SIG-M5 treated with dmso at 0.1 percent for 504 hours (cell line): ENCODE results near the gene DOK5.

Experiments
- DNase-seq: peaks from one replicate; lab custom pipeline; 2025; ENCODE audit not compliant: unreplicated experiment; lab: John Stamatoyannopoulos, UW

The DOK5 gene

DNA sequence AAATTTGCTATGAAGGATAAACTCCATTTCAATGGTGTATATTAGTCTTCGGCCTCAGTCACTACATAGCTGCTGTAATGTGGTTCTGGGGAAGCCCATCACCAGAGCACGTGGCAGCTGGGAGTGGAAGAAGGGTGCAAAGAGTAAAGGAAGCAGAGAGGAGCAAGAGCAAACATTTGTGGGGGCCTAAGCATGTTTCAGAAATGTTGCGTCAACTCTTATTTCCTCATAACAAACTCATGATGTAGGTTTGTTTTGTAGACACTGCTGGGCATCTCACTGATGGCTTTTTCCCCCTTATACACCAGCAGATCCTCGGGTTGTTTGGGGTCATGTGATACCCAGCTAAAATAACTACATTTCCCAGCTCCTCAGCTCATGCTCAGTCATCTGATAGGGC is 37.3 kb downstream of the DOK5 start:
- no peak for DNase-seq

DNA sequence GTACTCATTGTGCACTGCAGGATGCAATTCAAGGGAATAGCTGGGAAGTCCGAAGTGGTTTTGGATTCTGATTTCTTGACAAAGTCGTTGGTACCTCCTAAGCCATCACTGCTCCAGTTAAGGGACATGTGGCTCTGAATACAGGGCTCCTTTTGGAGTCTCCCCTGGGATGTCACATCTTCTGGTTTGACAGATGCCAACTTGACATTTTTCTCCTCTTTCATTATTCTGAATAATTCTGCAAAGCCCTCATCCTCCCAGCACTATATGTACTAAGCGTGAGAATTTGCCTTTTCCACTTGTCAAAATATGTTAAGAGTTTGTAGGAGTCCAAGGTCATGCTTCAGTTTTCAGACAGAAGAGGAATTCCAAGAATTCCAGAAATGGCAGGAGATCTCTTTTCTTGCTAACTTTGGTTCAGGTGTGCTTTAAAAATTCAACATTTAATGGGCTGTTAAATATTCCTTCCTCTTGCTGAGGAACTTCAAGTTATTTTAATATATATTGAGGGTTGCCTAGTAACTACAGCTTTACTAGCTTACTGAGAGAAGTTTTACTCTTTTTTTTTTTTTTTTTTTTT is 38.7 kb downstream of the DOK5 start:
- no peak for DNase-seq

- no peak for DNase-seq
Observed at GRCh38 chr20:54515793-54516628, 40.6 kb downstream of the DOK5 start.

- DNase-seq: no peak
Observed at GRCh38 chr20:54517241-54517975, 42.0 kb downstream of the DOK5 start.

DNA sequence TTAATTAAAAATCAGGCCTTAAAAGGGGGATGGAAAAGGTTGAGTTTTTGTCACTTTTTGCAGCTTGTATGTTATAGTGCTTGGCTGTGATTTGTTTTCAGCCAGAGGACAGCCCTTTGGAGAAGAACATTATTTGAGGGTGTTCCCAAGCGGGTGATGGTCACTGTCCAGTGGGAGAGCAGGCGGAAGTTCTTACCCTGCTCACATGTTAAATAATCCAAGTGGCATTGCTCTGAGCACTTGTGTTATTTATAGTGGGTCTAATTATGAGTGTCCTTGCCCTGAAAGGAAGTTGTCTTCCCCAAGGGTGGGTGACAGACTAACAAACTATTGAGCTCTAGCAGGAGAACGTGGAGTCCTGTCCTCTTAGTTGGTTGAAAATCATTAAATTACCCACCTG is 49.5 kb downstream of the DOK5 start:
- DNase-seq: no peak

DNA sequence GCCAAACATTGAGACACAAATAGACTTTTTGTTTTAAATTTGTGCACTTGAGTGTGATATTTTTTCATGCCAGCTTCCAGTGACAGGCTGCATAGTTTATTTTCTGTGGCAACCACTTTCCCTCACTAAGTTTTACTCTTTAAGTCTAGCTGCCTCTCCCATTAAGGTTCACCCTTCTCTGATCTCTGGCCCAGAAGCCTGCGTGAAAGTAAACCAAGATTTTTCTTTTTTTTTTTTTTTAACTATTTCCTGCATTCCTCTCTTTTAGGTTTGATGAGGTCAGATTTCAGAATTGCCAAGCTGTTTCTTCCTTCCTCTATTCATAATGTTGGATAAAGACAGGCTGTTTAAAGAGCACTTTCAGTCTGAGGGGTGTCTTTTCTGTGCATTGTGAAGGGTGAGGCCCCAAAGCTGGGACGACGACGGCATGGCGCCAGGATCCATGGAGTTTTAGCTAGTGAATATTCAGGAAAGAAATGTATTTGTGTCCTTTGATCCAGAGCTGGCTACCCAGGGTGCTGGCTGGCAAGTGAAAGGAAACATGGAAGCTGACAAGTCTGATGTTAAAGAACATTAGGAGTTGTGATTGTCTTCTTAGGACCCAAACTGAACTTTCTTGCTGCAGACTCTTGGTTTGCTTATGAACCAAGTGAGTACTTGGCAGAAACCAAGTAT is 50.7 kb downstream of the DOK5 start:
- DNase-seq: no peak

DNA sequence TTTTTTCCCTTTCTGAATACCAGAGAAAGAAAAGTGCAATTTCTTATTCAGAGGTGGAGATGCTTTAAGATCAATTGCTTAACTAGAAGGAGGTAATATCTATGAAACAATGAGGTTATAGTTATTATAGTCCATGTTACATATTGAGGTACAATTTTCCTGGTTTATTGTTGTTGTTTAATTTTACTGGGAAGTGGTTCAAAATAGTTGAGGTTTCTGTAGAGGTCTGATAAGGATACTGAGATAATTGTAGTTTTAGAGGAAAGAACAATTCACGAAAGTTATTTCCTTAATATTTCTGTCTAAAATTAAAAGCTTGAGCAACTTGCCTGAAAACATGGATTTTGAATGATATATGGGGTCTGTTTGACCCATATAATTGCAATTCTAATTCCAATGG is 51.4 kb downstream of the DOK5 start:
- DNase-seq: no peak

- DNase-seq: no peak
Observed at GRCh38 chr20:54532573-54532972, 57.2 kb downstream of the DOK5 start.

- DNase-seq: no peak
Observed at GRCh38 chr20:54534101-54534500, 58.7 kb downstream of the DOK5 start.

- DNase-seq: no peak
Observed at GRCh38 chr20:54535033-54535432, 59.6 kb downstream of the DOK5 start.

GRCh38 chr20:54535746-54536145 is 60.4 kb downstream of the DOK5 start:
- no peak for DNase-seq

DNA sequence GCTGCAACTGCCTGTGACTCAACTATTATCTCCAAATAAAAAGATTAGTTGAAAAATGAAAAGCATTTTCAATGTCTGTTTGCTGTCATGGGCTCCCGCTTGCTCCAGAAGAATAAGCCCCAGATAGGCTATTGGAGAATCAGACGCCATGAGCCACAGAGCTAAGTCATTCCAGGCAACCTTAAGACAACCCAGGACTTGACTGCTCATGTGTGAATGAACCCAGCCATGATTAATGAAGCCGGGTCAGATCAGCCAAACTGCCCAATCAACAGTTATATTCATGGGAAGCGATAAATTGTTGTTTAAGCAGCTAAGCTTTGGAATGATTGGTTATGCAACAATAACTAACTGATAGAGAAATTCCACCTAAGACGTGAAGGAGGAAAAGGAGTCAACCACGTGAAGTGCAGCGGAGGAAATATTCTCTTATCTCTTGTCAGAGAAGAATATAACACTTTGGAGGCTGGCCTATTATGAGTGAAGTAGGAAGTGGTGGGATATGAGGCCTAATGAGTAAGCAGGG is 64.2 kb downstream of the DOK5 start:
- DNase-seq: no peak

GRCh38 chr20:54543369-54543768 is 68.0 kb downstream of the DOK5 start:
- DNase-seq: no peak

GRCh38 chr20:54545676-54546358 is 70.4 kb downstream of the DOK5 start:
- no peak for DNase-seq

DNA sequence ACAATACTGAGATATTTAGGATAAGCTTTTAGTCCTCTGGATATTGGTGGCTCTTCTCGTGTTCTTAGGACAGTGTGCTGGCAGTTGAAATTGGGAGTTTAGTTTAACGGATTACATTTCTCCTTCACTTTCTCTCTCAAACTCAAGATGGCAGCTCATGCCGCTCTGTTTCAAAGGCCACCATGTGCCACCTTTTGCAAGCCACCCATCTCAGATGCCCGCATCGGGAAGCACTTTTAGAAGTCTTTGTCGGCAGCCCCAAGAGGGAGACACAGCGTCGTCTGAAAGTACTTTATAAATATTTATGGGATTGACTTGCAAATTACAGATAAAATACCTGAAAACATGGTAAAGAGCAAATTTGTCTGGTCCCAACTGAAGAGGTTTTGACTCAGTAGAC is 73.5 kb downstream of the DOK5 start:
- DNase-seq: no peak

DNA sequence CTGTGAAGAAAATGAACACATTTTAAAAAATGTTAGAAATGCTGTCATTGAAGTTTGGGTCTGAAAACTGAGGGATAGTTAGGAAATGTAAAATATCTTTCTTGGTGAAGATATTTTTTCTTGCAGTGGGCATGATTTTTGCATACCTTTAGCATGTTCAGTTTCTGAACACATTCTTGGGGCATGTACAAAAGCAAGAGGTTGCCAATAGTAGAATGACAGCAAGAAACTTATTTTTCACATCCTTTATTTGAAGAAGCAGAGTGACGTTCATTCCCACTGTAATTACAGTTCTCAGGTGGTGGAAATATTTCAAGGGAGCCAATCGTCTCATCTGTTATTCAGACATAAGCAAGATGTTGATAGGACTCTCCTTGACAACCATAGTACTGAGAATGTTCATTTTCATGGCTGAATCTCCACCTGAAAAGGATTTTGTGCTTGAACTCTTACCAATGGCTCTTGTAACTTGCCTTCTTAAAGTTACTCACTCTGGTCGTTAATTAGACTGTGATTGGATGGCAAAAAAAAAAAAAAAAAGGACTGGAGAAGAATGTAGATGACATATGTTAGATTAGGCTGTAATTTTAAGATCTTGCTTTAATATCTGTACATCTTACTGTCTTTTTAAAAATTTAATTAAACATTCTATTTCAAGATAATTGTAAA is 74.4 kb downstream of the DOK5 start:
- DNase-seq: no peak

- DNase-seq: no peak
Observed at GRCh38 chr20:54550776-54551396, 75.5 kb downstream of the DOK5 start.

GRCh38 chr20:54554006-54554405 is 78.6 kb downstream of the DOK5 start:
- DNase-seq: no peak

DNA sequence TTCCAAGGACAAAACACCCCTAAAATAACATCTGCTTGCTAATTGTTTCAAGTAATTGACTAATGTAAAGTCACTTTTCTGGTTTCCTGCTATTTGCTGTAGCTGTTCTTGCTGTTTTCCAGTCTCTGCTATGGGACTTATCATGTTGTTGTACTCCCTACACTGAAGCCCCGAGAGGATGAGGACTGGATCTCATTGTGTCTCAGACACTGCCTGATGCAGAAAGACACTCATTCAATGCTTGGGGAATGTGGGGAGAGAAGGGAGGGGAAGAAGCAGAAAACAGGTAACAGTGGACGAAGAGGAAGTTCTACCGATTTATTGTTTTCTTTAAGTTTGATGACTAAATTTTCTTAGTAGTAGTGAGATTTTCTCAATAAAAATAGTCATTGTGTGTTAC is 79.8 kb downstream of the DOK5 start:
- DNase-seq: no peak

GRCh38 chr20:54556406-54556805 is 81.0 kb downstream of the DOK5 start:
- DNase-seq: no peak
